NCI-H1105 (cell line): ENCODE measurements around the gene SCN2B.
A peak's percentile ranks its signal among the peaks of the same experiment; 100 is the strongest.
"Not testable (repeated sequence)": the region's sequence is repeated elsewhere in the genome, so short reads cannot be mapped to it uniquely, and the experiment has no call there.

Experiments
- DNase-seq: peaks from one replicate; lab custom pipeline; 2025; lab: John Stamatoyannopoulos, UW

SCN2B gene

GRCh38 chr11:118206391-118207031 is 30.1 kb upstream of the SCN2B start:
- DNase-seq = no peak

GRCh38 chr11:118205606-118206378 is 29.4 kb upstream of the SCN2B start:
- DNase-seq = no peak

GRCh38 chr11:118202599-118203422 is 26.4 kb upstream of the SCN2B start:
- DNase-seq = no peak

- DNase-seq = no peak
These were observed 25.5 kb upstream of the SCN2B start for GRCh38 chr11:118201966-118202365.

- no peak for DNase-seq
These were observed 24.7 kb upstream of the SCN2B start for GRCh38 chr11:118200901-118201680.

- DNase-seq = no peak
These were observed 24.1 kb upstream of the SCN2B start for GRCh38 chr11:118200497-118200896.

- DNase-seq = no peak
These were observed 22.7 kb upstream of the SCN2B start for GRCh38 chr11:118199135-118199534.

GRCh38 chr11:118198370-118198769 is 21.9 kb upstream of the SCN2B start:
- peak; percentile 84 for DNase-seq

GRCh38 chr11:118194835-118195627 is 18.6 kb upstream of the SCN2B start:
- peak; percentile 91 for DNase-seq

- DNase-seq = no peak
These were observed 17.6 kb upstream of the SCN2B start for GRCh38 chr11:118193910-118194566.

- not testable (repeated sequence) for DNase-seq
These were observed 16.4 kb upstream of the SCN2B start for GRCh38 chr11:118192817-118193216.

- DNase-seq = not testable (repeated sequence)
These were observed 14.6 kb upstream of the SCN2B start for GRCh38 chr11:118190942-118191506.

GRCh38 chr11:118186346-118187107 is 10.1 kb upstream of the SCN2B start:
- no peak for DNase-seq

- DNase-seq = no peak
These were observed 8.5 kb upstream of the SCN2B start for GRCh38 chr11:118184784-118185579.

- DNase-seq = not testable (repeated sequence)
These were observed 7.3 kb upstream of the SCN2B start for GRCh38 chr11:118183691-118184090.

- DNase-seq = no peak
These were observed 3.9 kb upstream of the SCN2B start for GRCh38 chr11:118180300-118180703.

- DNase-seq = no peak
These were observed 317 bp upstream of the SCN2B start for GRCh38 chr11:118176778-118177134.
